HG02759 (cell line): Measurements from ENCODE around the gene ARL14EP.

Experiments used
- ATAC-seq: cut with Tn5 transposase; IDR thresholded peaks from one replicate; pipeline ENCODE4 v1.9.1; 2021; ENCODE audit warnings: mild to moderate bottlenecking, moderate library complexity; ENCODE audit not compliant: unreplicated experiment

The ARL14EP gene

DNA sequence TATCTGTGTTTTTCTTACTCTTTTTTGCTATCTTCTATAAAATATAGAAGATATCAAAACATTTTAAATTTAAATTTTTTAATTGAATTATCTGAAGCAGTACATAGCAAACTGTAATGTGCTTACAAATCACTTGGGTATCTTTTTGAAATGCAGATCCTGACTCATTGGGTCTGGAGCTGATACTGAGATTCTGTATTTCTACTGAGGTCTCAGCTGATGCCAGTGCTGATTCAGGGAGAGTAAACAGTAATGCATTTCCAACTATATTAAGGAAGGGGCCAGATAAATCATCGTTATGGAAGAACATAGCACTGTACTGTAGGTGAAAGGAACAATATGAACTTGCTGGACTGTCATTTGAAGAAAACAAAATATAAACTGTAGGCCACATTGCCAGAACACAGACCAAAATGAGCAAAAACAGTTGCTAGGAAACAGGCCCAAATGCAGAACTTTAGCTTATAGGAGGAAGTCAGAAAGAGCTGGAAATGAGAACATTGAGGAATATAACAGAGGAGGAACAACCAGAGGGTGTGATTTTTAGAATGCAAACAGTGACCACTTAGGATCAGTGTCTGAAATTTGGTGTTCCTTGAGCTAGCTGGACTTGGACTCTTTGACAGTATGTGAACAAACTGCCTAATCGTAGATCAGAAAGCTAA is 3.3 kb downstream of the ARL14EP start:
- no peak for ATAC-seq

DNA sequence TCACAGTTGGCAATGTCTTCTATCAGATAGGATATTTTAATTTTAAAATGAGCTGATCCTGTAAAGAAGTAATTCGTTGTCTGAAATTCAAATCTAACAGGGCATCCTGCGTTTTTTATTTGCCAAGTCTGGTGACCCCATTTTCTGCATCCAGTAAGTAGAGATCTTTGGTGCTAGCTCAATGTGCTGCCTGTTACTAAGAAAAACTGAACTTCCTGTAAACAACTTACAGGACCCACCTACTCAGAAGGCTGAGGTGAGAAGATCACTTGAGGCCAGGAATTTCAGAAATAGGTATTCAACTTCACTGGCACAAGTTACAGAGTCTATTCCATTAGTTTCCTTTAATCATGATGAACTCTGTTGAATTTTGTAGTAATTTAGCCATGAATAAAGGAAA is 4.0 kb downstream of the ARL14EP start:
- ATAC-seq, result no peak

- no peak for ATAC-seq
These were observed 5.8 kb downstream of the ARL14EP start for GRCh38 chr11:30328681-30329080.

GRCh38 chr11:30329150-30329940 is 6.4 kb downstream of the ARL14EP start:
- ATAC-seq, result no peak

DNA sequence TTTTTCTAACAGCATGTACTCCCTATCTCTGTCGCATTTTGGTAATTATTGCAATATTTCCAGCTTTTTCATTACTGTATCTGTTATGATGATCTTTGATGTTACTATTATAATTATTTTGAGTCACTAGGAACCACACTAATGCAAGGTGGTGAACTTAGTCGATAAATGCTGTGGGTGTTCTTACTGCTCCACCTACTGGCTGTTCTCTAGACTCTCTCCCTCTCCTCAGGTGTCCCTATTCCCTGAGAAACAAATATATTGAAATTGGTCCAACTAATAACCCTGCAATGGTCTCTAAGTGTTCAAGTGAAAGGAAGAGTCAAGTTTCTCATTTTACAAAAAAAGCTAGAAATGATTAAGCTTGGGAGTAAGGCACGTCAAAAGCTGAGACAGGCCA is 10.5 kb downstream of the ARL14EP start:
- peak; percentile 80 for ATAC-seq

- peak; percentile 96 for ATAC-seq
These were observed 19.8 kb downstream of the ARL14EP start for GRCh38 chr11:30342736-30343166.

GRCh38 chr11:30344085-30344484 is 21.2 kb downstream of the ARL14EP start:
- ATAC-seq, result peak; percentile 14

GRCh38 chr11:30345644-30346043 is 22.7 kb downstream of the ARL14EP start:
- ATAC-seq, result no peak

- ATAC-seq, result no peak
These were observed 23.3 kb downstream of the ARL14EP start for GRCh38 chr11:30346068-30346688.

DNA sequence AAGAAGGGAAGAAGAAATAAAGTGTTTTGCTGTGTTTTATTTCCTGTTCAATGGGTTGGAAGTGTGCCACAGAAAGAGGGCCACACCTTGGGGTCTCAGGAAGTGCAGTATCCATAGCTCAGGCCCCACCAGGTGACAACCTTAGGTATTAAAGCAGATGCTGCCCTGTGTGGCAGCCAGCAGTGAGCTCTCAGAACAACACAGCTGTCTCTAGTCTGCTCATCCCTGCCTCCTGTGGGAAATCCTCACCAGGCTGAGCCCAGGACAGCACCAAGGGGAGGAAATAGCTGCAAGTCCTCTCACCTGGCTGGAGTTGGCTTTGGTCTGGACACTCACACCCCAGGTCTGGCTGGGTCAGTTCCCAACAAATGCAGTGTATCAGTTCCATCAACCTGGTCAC is 25.1 kb downstream of the ARL14EP start:
- ATAC-seq, result no peak

- ATAC-seq, result no peak
These were observed 27.0 kb downstream of the ARL14EP start for GRCh38 chr11:30349885-30350284.

DNA sequence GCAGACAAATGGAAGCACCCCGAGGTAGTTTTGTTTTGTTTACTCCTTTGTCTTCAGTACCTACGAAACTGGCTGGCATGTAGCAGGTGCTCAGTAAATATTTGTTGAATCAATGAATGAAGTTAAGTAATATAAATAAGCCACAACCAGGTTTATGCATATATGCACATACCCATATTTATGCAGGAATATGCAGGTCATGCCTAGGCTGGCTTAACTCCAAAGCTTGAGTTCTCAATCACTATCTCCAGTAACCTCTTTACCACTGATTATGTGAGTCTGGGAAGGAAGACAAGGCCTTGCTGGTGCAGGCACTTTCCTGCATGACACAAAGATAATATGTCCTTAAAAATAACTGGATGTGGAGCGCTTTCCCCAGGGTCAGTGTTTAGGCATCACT is 27.5 kb downstream of the ARL14EP start:
- no peak for ATAC-seq

- no peak for ATAC-seq
These were observed 28.2 kb downstream of the ARL14EP start for GRCh38 chr11:30351061-30351460.

DNA sequence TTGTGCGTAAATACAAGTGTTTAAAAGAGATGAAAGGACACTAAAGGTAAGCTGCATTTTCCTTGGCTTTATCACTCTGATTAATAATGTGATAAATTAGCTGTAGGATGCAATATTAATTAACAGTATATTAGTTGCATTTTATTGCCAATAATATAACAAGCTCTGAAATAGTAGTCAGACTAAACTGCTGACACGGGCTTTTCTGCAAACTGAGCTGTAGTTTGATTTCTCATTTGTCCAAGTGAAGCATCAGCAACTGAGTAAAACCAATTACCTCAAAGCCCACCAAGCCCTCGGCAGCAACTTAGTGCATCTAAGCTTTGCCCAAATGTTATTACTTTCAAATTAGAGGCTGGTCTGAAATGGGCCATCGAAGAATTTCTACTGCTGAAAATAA is 33.5 kb downstream of the ARL14EP start:
- ATAC-seq, result no peak

DNA sequence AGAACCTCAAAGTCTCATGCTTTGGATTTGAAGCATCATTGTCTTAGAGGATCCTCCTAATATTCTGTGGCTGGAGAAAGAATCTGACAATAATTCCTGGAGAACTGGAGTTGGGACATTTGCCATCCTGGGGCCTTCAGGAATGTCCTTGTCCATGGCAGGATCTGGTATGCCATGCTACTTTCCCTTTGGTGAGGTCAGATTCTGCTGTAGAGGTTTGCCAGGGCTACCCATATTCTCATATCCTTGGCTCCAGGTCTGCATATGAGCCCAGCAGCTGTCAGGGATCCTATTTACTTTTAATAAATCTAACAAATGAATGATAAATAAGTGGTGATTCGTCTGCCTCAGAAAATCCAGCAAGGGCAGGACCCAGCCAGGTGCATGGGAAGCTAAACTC is 35.0 kb downstream of the ARL14EP start:
- ATAC-seq, result no peak

GRCh38 chr11:30358536-30358935 is 35.6 kb downstream of the ARL14EP start:
- no peak for ATAC-seq

- no peak for ATAC-seq
These were observed 37.8 kb downstream of the ARL14EP start for GRCh38 chr11:30360741-30361140.

- ATAC-seq, result no peak
These were observed 41.4 kb downstream of the ARL14EP start for GRCh38 chr11:30364139-30364836.

- no peak for ATAC-seq
These were observed 42.1 kb downstream of the ARL14EP start for GRCh38 chr11:30364837-30365482.

DNA sequence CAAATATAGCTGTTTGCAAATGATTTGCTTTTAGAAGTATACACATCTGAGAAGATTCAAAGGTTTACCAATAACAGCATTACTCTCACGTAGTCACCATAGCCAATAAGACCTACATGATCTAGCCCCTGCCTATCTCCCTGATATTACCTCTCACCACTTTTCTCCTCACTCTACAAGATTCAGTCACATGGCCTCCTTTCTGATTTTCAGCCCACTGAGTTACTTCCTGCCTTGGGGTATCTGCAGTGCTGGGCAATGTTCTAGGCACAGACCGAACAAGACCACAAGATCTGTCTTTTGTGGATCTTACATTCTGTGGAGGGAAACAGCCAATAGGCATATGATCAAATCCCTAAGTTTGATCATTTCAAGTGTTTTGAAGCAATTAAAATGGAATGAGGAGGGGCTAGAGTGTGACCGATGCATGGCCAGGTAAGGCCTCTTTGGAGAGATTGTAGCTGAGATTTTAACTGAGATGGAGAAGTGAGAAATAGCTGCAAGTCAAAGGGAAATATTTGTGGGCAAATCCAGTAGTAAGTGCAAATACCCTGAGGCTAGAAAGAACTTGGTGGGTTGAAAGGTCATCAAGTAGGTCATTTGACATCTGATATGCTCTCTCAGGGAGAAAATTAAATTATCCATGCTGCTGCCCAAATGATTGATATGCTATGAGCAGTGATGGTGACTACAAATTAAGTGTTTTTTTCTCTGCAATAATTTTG is 43.1 kb downstream of the ARL14EP start:
- peak; percentile 42 for ATAC-seq
